Measurements from ENCODE around the gene TAP1. TPM values are rescaled to one million over a fixed set of nuclear protein-coding genes. Genes with fewer than 3 reads are reported as not detected.

Gene TAP1
- total and polyA plus RNA-seq, 2 of the 4 experiments (the other 2 are of a cell fraction), result 20.1 to 27.6 TPM

DNA sequence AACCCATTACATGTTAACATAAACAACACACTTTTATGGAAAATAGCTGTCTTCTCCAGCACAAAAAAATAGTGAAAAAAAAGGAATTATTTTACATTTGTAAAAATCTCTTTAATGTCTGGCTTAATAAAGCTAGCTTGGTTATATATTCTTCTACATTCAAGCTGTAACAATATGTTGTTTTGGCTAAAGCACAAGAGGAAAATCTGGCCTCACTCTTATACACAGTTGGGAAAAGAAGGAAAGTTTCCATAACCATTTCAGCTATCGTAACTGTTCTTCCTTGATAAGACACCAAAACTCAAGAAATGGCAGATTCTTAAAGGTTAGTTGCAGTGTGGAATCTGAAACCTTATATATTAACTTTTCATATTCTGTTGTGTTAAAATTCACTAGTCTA lies 44.3 kb downstream of the TAP1 start:
- Histone ChIP-seq H3K23ac (ENCODE audit: low read depth, low read length) (no peak overlapping the region), H4K20me1 (ENCODE audit: insufficient read depth, low read length) (no peaks in the 10 kb centered on the region), H2BK5ac (ENCODE audit: low read depth, low read length, poor library complexity, severe bottlenecking) (no peak overlapping the region), H4K5ac (ENCODE audit: low read depth, low read length) (no peak overlapping the region), H3K56ac (ENCODE audit: extremely low read depth, insufficient read depth, low read length) (no peak overlapping the region), H3K4ac (ENCODE audit: low read depth, low read length) (no peak overlapping the region), H3K4me2 (ENCODE audit: low read depth, low read length) (no peak overlapping the region), H3K4me3 (ENCODE audit: insufficient read depth, low read depth, low read length) (no peak overlapping the region), H4K8ac (ENCODE audit: low read depth in 2 of 2, low read length in 2 of 2) (no peak overlapping the region), H3K36me3 (ENCODE audit: control insufficient read depth, insufficient read depth, low read length) (no peaks in the 10 kb centered on the region), H3K9me1 (ENCODE audit: insufficient read depth, low read length) (peaks cover under 1% of the 10 kb centered on the region; the same call in 1 of the 2 replicates), H2AFZ (replicated peaks; ENCODE audit: low read length, poor library complexity) (no peak overlapping the region), H4K91ac (ENCODE audit: insufficient read depth, low read depth, low read length) (no peak overlapping the region), H3K27me3 (ENCODE audit: control insufficient read depth, insufficient read depth, low read length) (0 out of 2 replicates have a peak, but pooled peaks cover 1% of the 10 kb centered on the region), H2BK120ac (ENCODE audit: low read depth, low read length) (no peak overlapping the region), H2AK9ac (replicated peaks; ENCODE audit: low read depth, low read length, poor library complexity) (no peak overlapping the region), H3K27ac (ENCODE audit: insufficient read depth, low read length) (no peak overlapping the region), H2BK15ac (ENCODE audit: low read depth, low read length) (no peak overlapping the region), H2AK5ac (ENCODE audit: low read depth, low read length) (no peak overlapping the region), H3K4me1 (ENCODE audit: control insufficient read depth, insufficient read depth, low read length) (no peaks in the 10 kb centered on the region), H3K14ac (replicated peaks; ENCODE audit: low read depth, low read length) (no peak overlapping the region), H2BK20ac (ENCODE audit: low read depth, low read length) (no peak overlapping the region), H3K18ac (ENCODE audit: low read depth, low read length) (no peak overlapping the region), H3K9ac (ENCODE audit: low read depth, low read length) (no peak overlapping the region), H3K79me1 (ENCODE audit: low read depth in 1 of 2, low read length in 2 of 2) (no peaks in the 10 kb centered on the region), H3K9me3 (ENCODE audit: control insufficient read depth, insufficient read depth, low read length) (no peaks in the 10 kb centered on the region)
- TF ChIP-seq MXI1 (IDR thresholded peaks at IDR 0.05; ENCODE audit: borderline replicate concordance, low read depth, low read length) (no peak), MAFK (IDR thresholded peaks at IDR 0.05; ENCODE audit: low read depth, low read length) (no peak), RFX5 (IDR thresholded peaks at IDR 0.05; ENCODE audit: low read depth, low read length) (no peak), BHLHE40 (IDR thresholded peaks at IDR 0.05; ENCODE audit: low read depth, low read length) (no peak)
- TF ChIP-seq, protein P1, sequence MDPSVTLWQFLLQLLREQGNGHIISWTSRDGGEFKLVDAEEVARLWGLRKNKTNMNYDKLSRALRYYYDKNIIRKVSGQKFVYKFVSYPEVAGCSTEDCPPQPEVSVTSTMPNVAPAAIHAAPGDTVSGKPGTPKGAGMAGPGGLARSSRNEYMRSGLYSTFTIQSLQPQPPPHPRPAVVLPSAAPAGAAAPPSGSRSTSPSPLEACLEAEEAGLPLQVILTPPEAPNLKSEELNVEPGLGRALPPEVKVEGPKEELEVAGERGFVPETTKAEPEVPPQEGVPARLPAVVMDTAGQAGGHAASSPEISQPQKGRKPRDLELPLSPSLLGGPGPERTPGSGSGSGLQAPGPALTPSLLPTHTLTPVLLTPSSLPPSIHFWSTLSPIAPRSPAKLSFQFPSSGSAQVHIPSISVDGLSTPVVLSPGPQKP (IDR thresholded peaks at IDR 0.05; ENCODE audit: borderline replicate concordance, low read depth, low read length), result no peak
- in situ Hi-C loops (cut with MboI; ENCODE audit: low sequenced_read_pairs) (no loop called here), dilution Hi-C loops (cut with HindIII; ENCODE audit: low sequenced_read_pairs, unreplicated experiment) (no loop called here), intact Hi-C loops (cut with micrococcal nuclease) (no loop called here)
- ChIA-PET POLR2A (ENCODE audit: unreplicated experiment) (no interaction called here), CTCF (interaction anchor here (1.6 kb wide), 1 partner anchor 12 kb away, joined by 5 read pairs; no protein-coding TSS in a partner anchor)
- BruUV-seq (replicated peaks), result no TSS peak
- no CpG with 5 or more reads among the region's 1 CpG for WGBS, 2 experiments (ENCODE audit: extremely low coverage in 2 of 2, insufficient read length in 1 of 2)
- no peak for DNase-seq
- no peak for ATAC-seq (ENCODE audit: low read depth)
